Mucosa of descending colon (tissue), 3 donors: ENCODE measurements around the gene JAK3. TPM values are rescaled to one million over a fixed set of nuclear protein-coding genes. Genes with fewer than 3 reads are reported as not detected.

Source experiments
- ATAC-seq: fragments of 200-7000 bp; cut with Tn5 transposase; one replicate; pipeline ENCODE4 v1.9.1; 2020; ENCODE audit warnings: mild to moderate bottlenecking, moderate library complexity
- DNase-seq, 3 donors: peaks; one replicate each; pipeline ENCODE4 v3.0.0-alpha.2; 2020
- H3K36me3 ChIP-seq: fragments of 200-600 bp; one replicate; pipeline ENCODE4 v1.8.0; 2021; ENCODE audit warnings: low read depth, mild to moderate bottlenecking
- H3K4me1 ChIP-seq: fragments of 200-600 bp; one replicate; pipeline ENCODE4 v1.8.0; 2021; ENCODE audit warnings: low read depth, mild to moderate bottlenecking
- H3K4me3 ChIP-seq: fragments of 200-600 bp; one replicate; pipeline ENCODE4 v1.8.0; 2021; ENCODE audit warnings: mild to moderate bottlenecking
- H3K9me3 ChIP-seq: fragments of 200-600 bp; one replicate; pipeline ENCODE4 v1.8.0; 2021; ENCODE audit warnings: mild to moderate bottlenecking
- CTCF ChIP-seq: fragments of 200-600 bp; IDR thresholded peaks from one replicate; pipeline ENCODE4 v1.8.0; 2022; ENCODE audit warnings: antibody characterized with exemption, mild to moderate bottlenecking
- intact Hi-C, 2 donors: fragments of 100-400 bp; cut with DNase I in 1 of 2; cut with micrococcal nuclease in 1 of 2; formaldehyde crosslinking; loops; one replicate each; pipeline versions ENCODE4 v1.11.0 to v1.11.1; 2022; cut with DNase I, micrococcal nuclease
- total RNA-seq, 3 donors: library from RNA; stranded (reverse); fragmentation: NEBNext Ultra II Directional in 2 of 3; extraction: Animal tissue kit (Norgen Biotek cat#: 25700) in 2 of 3; gene quantifications; one replicate each; pipeline versions ENCODE4 v1.2.1 to v1.2.4, GENCODE V29; 2021 to 2023
- donor health status: DM: no; HTN: no; CAD: no; lungs with moderate emphysema.
- donor health status: DM: no; HTN: no; CAD: no.
- donor health status: DM: no; HTN: yes; CAD: no.

JAK3 gene
- total RNA-seq, 3 donors from 2014 or later = 3.1 to 9.1 (median 5.4) TPM

- intact Hi-C loops = no loop called here
- Histone ChIP-seq H3K36me3 (no peaks in the 10 kb centered on the region), H3K4me1 (peaks cover 7% of the 10 kb centered on the region), H3K4me3 (no peak overlapping the region), H3K9me3 (no peaks in the 10 kb centered on the region)
- ATAC-seq (no peak), DNase-seq (no peak)
- no peak for TF ChIP-seq CTCF
Observed at GRCh38 chr19:17837972-17838371, 9.8 kb downstream of the JAK3 start.

GRCh38 chr19:17836530-17836929, 11.3 kb downstream of the JAK3 start:
- ATAC-seq = no peak
- Histone ChIP-seq H3K9me3 (no peaks in the 10 kb centered on the region), H3K4me3 (no peak overlapping the region), H3K36me3 (no peaks in the 10 kb centered on the region), H3K4me1 (peaks cover 2% of the 10 kb centered on the region)
- TF ChIP-seq CTCF = no peak
- no peak for DNase-seq
- intact Hi-C loops = no loop called here

DNA sequence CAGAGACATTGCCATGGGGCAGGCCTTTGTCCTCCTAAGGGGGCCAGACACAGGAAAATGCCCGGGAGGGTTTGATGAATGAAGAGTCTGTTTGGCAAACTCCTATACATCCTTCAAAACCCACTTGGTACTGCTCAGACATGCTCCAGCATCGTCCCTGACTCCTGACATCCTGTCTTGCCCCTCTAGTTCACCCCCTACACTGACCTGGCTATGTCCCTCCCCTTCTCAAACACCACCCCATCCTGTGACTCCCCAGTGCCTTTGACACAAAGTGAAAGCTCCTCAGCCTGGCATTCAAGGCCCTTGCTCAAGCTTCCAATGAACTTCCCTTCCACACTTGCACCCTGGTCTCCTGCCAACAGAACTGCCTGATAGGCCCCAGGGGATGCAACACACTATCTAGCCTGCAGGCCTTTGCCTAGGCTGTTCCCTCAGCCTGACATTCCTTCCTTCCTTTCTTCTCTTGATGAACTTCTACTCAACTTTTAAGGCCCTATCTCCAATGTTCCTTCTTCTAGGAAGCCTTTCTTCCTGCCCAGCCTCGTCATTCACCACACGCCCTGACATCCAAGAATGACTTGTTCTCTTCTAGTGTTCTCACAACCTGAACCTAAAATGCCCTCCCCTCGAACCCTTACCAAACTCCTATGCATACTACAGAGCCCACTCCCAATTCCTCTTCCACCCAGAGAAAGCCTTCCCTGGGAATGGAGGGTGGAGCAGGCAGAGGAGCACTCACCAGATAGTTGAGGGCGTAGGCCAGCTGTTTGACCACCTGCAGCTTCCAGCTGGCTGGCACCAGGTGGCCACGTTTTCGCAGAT, 12.4 kb downstream of the JAK3 start:
- TF ChIP-seq CTCF = no peak
- H3K4me3 ChIP-seq = no peak overlapping the region
- H3K9me3 ChIP-seq = no peaks in the 10 kb centered on the region
- DNase-seq (no peak), ATAC-seq (no peak)
- no peaks in the 10 kb centered on the region for H3K36me3 ChIP-seq
- peaks cover 1% of the 10 kb centered on the region for H3K4me1 ChIP-seq
- intact Hi-C loops = no loop called here

GRCh38 chr19:17834350-17835181, 13.2 kb downstream of the JAK3 start:
- DNase-seq (no peak), ATAC-seq (no peak)
- no peak for TF ChIP-seq CTCF
- no peak overlapping the region for H3K4me3 ChIP-seq
- intact Hi-C loops = no loop called here
- H3K36me3 ChIP-seq = no peaks in the 10 kb centered on the region
- peaks cover 4% of the 10 kb centered on the region for H3K4me1 ChIP-seq
- no peaks in the 10 kb centered on the region for H3K9me3 ChIP-seq

DNA sequence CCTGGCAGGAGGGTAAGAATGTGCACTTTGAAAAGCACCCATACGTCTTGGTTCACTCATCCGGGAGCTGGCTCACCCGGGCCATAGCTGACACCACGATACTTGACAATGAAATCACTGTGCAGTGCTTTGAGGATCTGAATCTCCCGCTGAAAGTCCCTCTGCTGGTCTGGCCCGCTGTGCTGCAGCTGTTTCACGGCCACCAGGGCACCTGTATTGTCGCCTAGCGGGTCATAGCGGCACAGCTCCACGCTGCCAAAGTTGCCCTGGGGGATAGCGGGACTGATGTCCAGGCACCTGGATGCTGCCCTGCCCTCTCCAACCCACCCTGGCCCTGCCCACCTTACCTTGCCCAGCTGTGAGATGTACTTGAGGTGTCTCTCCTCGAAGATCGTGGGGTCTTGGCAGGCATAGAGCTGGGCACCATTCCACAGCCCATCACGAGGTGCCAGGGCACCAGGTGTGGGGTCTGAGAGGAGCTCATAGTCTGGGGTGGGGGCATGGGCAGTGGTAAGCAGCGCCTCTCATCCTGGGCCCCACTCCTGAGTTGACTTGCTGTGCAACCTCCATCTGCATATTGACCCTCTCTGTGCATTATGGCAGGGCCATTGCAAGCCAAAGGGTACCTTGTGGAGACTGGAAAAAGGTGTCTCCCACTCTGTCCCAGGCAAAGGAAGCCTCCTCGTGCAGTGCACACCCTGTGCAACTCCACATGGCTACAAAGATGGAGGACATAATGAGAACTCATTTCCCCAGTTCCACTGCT, 15.2 kb downstream of the JAK3 start:
- Histone ChIP-seq H3K36me3 (no peaks in the 10 kb centered on the region), H3K9me3 (no peaks in the 10 kb centered on the region), H3K4me3 (no peak overlapping the region), H3K4me1 (peaks cover 4% of the 10 kb centered on the region)
- no peak for TF ChIP-seq CTCF
- intact Hi-C loops = no loop called here
- ATAC-seq = no peak
- DNase-seq = no peak
